Keratinocyte (primary cell): ENCODE data around the gene RYR2.

Source experiments
- CTCF ChIP-seq, 3 experiments: IDR thresholded peaks in 1 of 3; conservative IDR thresholded peaks in 1 of 3; optimal IDR thresholded peaks in 1 of 3; 2 replicates in 2 of 3; 3 replicates in 1 of 3; pipeline versions ENCODE3 to v1.5.1; 2011; ENCODE audit warnings: low read length in 3 of 3, mild to moderate bottlenecking in 3 of 3, moderate library complexity in 2 of 3, control low read depth in 1 of 3, inconsistent platforms in 1 of 3; ENCODE audit not compliant: insufficient read depth in 2 of 3; ENCODE audit errors: extremely low read depth in 1 of 3
- EZH2 ChIP-seq: IDR thresholded peaks from one replicate; pipeline ENCODE4 v1.6.1; 2012; ENCODE audit warnings: inconsistent platforms, mild to moderate bottlenecking, low read length, moderate library complexity

GRCh38 chr1:237578540-237578939, 536.6 kb downstream of the RYR2 start:
- TF ChIP-seq CTCF (optimal IDR thresholded peaks at IDR 0.05 in 1 of 3, IDR thresholded peaks at IDR 0.05 in 1 of 3, conservative IDR thresholded peaks at IDR 0.05 in 1 of 3; ENCODE audit: extremely low read depth in 1 of 3, insufficient read depth in 2 of 3, low read length in 3 of 3) (no peak), EZH2 (no peak)
